H1 (cell line): ENCODE results near the gene ADARB2. TPM values are rescaled to one million over a fixed set of nuclear protein-coding genes. Genes with fewer than 3 reads are reported as not detected.
A peak's percentile ranks its signal among the peaks of the same experiment; 100 is the strongest.

Experiments used
- CTCF ChIA-PET: fragments of 300-600 bp; sonication (Branson Sonifier 250); formaldehyde crosslinking; loops from one replicate; lab custom pipeline; 2021; ENCODE audit not compliant: partially characterized antibody; lab: Charles Lee
- POLR2A ChIA-PET: fragments of 300-600 bp; sonication (Branson Sonifier 250); formaldehyde crosslinking; loops from one replicate; lab custom pipeline; 2021; ENCODE audit warnings: inconsistent platforms; ENCODE audit not compliant: partially characterized antibody; lab: Charles Lee
- DNase-seq, 2 experiments: peaks; one replicate each; pipeline versions ENCODE4 v3.0.0 to v3.0.0-alpha.2; 2010 to 2022; ENCODE audit warnings: low spot score in 2 of 2, low read depth in 1 of 2, mixed read lengths in 1 of 2
- FAIRE-seq: peaks from 2 replicates; lab custom pipeline; 2011; peaks lifted over from hg19 to GRCh38; lab: Jason Lieb, UNC
- H2AFZ ChIP-seq: 2 replicates; pipeline ENCODE4 v1.8.1; 2012; ENCODE audit warnings: low read length, inconsistent platforms
- H2AK5ac ChIP-seq: 2 replicates; pipeline ENCODE4 v1.6.1; 2013; ENCODE audit warnings: low read depth, low read length
- H2BK120ac ChIP-seq: replicated peaks from 2 replicates; pipeline ENCODE3; 2013; ENCODE audit warnings: low read depth, low read length, inconsistent platforms
- H2BK12ac ChIP-seq: 2 replicates; pipeline ENCODE4 v1.6.1; 2013; ENCODE audit warnings: low read depth, low read length
- H2BK15ac ChIP-seq: 2 replicates; pipeline ENCODE4 v1.6.1; 2013; ENCODE audit warnings: low read length
- H2BK20ac ChIP-seq: 2 replicates; pipeline ENCODE4 v1.6.1; 2013; ENCODE audit warnings: low read length
- H2BK5ac ChIP-seq: 2 replicates; pipeline ENCODE4 v1.6.1; 2013; ENCODE audit warnings: low read depth, low read length
- H3K14ac ChIP-seq: 2 replicates; pipeline ENCODE4 v1.6.1; 2013; ENCODE audit warnings: inconsistent platforms; ENCODE audit not compliant: insufficient read length
- H3K18ac ChIP-seq: 2 replicates; pipeline ENCODE4 v1.6.1; 2013; ENCODE audit warnings: low read length; ENCODE audit errors: extremely low read depth
- H3K23ac ChIP-seq: 2 replicates; pipeline ENCODE4 v1.6.1; 2013; ENCODE audit warnings: inconsistent platforms; ENCODE audit not compliant: insufficient read length
- H3K23me2 ChIP-seq: 2 replicates; pipeline ENCODE4 v1.6.1; 2013; ENCODE audit warnings: low read depth, low read length
- H3K27ac ChIP-seq: 2 replicates; pipeline ENCODE4 v1.6.1; 2011; ENCODE audit warnings: low read depth, low read length, inconsistent platforms
- H3K27me3 ChIP-seq, 4 experiments: replicated peaks in 1 of 4; 1 replicate in 1 of 4; 2 replicates in 3 of 4; pipeline versions ENCODE4 v1.6.1 to v1.8.1; 2011 to 2013; ENCODE audit warnings: low read length in 3 of 4, mild to moderate bottlenecking in 3 of 4, inconsistent platforms in 2 of 4, mixed read lengths in 2 of 4, moderate library complexity in 1 of 4; ENCODE audit not compliant: control insufficient read depth in 3 of 4, insufficient read depth in 3 of 4; ENCODE audit errors: extremely low read depth in 1 of 4
- H3K36me3 ChIP-seq, 4 experiments: 2 replicates each; pipeline versions ENCODE4 v1.6.1 to v1.8.1; 2011 to 2013; ENCODE audit warnings: mild to moderate bottlenecking in 4 of 4, low read length in 3 of 4, moderate library complexity in 2 of 4, control low read depth in 1 of 4, inconsistent platforms in 1 of 4; ENCODE audit not compliant: insufficient read depth in 4 of 4, control insufficient read depth in 2 of 4
- H3K4ac ChIP-seq: replicated peaks from 2 replicates; pipeline ENCODE3; 2013; ENCODE audit warnings: low read length, low read depth, mixed read lengths, inconsistent platforms; ENCODE audit not compliant: insufficient read length
- H3K4me1 ChIP-seq, 4 experiments: replicated peaks in 1 of 4; 1 replicate in 1 of 4; 2 replicates in 3 of 4; pipeline versions ENCODE4 v1.6.1 to v1.8.1; 2011 to 2013; ENCODE audit warnings: low read length in 3 of 4, inconsistent platforms in 2 of 4, mixed read lengths in 1 of 4; ENCODE audit not compliant: insufficient read depth in 4 of 4, control insufficient read depth in 3 of 4
- H3K4me2 ChIP-seq, 2 experiments: 2 replicates each; pipeline versions ENCODE4 v1.6.1 to v1.8.1; 2011 to 2013; ENCODE audit warnings: low read depth in 2 of 2, low read length in 2 of 2, control low read depth in 1 of 2, inconsistent platforms in 1 of 2, mild to moderate bottlenecking in 1 of 2; ENCODE audit not compliant: insufficient read depth in 1 of 2
- H3K4me3 ChIP-seq, 4 experiments: fragments of 200-600, 300-600 bp in 1 of 4; sonication (generic), shearing (Covaris generic), sonication (Bioruptor Twin) in 1 of 4; 2 replicates each; pipeline versions ENCODE4 v1.5.1 to v1.8.1; 2011 to 2016; ENCODE audit warnings: low read length in 4 of 4, low read depth in 3 of 4, control low read depth in 2 of 4, inconsistent platforms in 2 of 4, mild to moderate bottlenecking in 2 of 4, mixed read lengths in 1 of 4, moderate library complexity in 1 of 4; ENCODE audit not compliant: insufficient read depth in 2 of 4; ENCODE audit errors: extremely low read depth in 1 of 4
- H3K56ac ChIP-seq: replicated peaks from 2 replicates; pipeline ENCODE3; 2013; ENCODE audit warnings: low read depth, mild to moderate bottlenecking, mixed read lengths, low read length, inconsistent platforms; ENCODE audit not compliant: insufficient read length
- H3K79me1 ChIP-seq: 2 replicates; pipeline ENCODE4 v1.6.1; 2013; ENCODE audit warnings: low read depth, low read length, control low read depth
- H3K79me2 ChIP-seq, 2 experiments: 2 replicates each; pipeline versions ENCODE4 v1.6.1 to v1.8.1; 2012 to 2013; ENCODE audit warnings: low read length in 2 of 2, mild to moderate bottlenecking in 2 of 2, inconsistent platforms in 1 of 2; ENCODE audit not compliant: insufficient read depth in 2 of 2, control insufficient read depth in 1 of 2
- H3K9ac ChIP-seq, 4 experiments: replicated peaks in 1 of 4; 1 replicate in 1 of 4; 2 replicates in 3 of 4; pipeline versions ENCODE4 v1.6.1 to v1.8.1; 2011 to 2013; ENCODE audit warnings: low read depth in 3 of 4, low read length in 3 of 4, control low read depth in 2 of 4, mild to moderate bottlenecking in 2 of 4, moderate library complexity in 2 of 4, inconsistent platforms in 1 of 4; ENCODE audit errors: extremely low read depth in 1 of 4
- H3K9me3 ChIP-seq, 2 experiments: 2 replicates each; pipeline versions ENCODE4 v1.6.1 to v1.8.1; 2012 to 2013; ENCODE audit warnings: mild to moderate bottlenecking in 2 of 2, moderate library complexity in 2 of 2, control low read depth in 1 of 2, inconsistent platforms in 1 of 2, low read depth in 1 of 2, low read length in 1 of 2, mixed read lengths in 1 of 2; ENCODE audit not compliant: insufficient read depth in 2 of 2
- H4K20me1 ChIP-seq, 2 experiments: replicated peaks in 1 of 2; 2 replicates each; pipeline versions ENCODE3 to v1.8.1; 2011 to 2013; ENCODE audit warnings: inconsistent platforms in 2 of 2, low read length in 2 of 2, mild to moderate bottlenecking in 1 of 2; ENCODE audit not compliant: insufficient read depth in 2 of 2, control insufficient read depth in 1 of 2
- H4K5ac ChIP-seq: 2 replicates; pipeline ENCODE4 v1.6.1; 2013; ENCODE audit warnings: low read length, low read depth, mixed read lengths, inconsistent platforms; ENCODE audit not compliant: insufficient read length
- H4K8ac ChIP-seq: 2 replicates; pipeline ENCODE4 v1.8.0; 2013; ENCODE audit warnings: mild to moderate bottlenecking, moderate library complexity, low read length, inconsistent platforms; ENCODE audit not compliant: insufficient read depth; ENCODE audit errors: extremely low read depth
- H4K91ac ChIP-seq: replicated peaks from 2 replicates; pipeline ENCODE3; 2013; ENCODE audit warnings: low read length, mixed read lengths, inconsistent platforms; ENCODE audit not compliant: insufficient read length
- BRCA1 ChIP-seq: IDR thresholded peaks from 2 replicates; pipeline ENCODE4 v1.6.1; 2012; ENCODE audit warnings: low read depth, low read length, improper control_type of control experiment
- EZH2 ChIP-seq: fragments of 200-600 bp; sonication (generic); IDR thresholded peaks from 2 replicates; pipeline ENCODE4 v1.7.1; 2012; ENCODE audit warnings: low read depth, mild to moderate bottlenecking, moderate library complexity, low read length, inconsistent platforms; ENCODE audit not compliant: severe bottlenecking
- GABPA ChIP-seq: IDR thresholded peaks from 2 replicates; pipeline ENCODE4 v1.6.1; 2011; ENCODE audit warnings: mild to moderate bottlenecking, low read length, moderate library complexity, borderline replicate concordance; ENCODE audit not compliant: insufficient read depth
- KDM5A ChIP-seq: fragments of 200-600 bp; IDR thresholded peaks from 2 replicates; pipeline ENCODE4 v1.7.1; 2012; ENCODE audit warnings: mild to moderate bottlenecking, low read length, inconsistent platforms, mixed read lengths
- NRF1 ChIP-seq: IDR thresholded peaks from 2 replicates; pipeline ENCODE4 v1.6.1; 2011; ENCODE audit warnings: mild to moderate bottlenecking, low read depth, low read length, improper control_type of control experiment
- RFX5 ChIP-seq: IDR thresholded peaks from 2 replicates; pipeline ENCODE4 v1.6.1; 2011; ENCODE audit warnings: low read depth, low read length, improper control_type of control experiment, borderline replicate concordance
- SIN3A ChIP-seq, 2 experiments: IDR thresholded peaks in 1 of 2; conservative IDR thresholded peaks in 1 of 2; 2 replicates each; pipeline ENCODE4 v1.6.1; 2011 to 2012; ENCODE audit warnings: low read length in 2 of 2, improper control_type of control experiment in 1 of 2, low read depth in 1 of 2, mild to moderate bottlenecking in 1 of 2
- SIRT6 ChIP-seq: IDR thresholded peaks from one replicate; pipeline ENCODE4 v1.7.1; 2012; ENCODE audit warnings: low read length, inconsistent platforms
- SP2 ChIP-seq: IDR thresholded peaks from 2 replicates; pipeline ENCODE4 v1.6.1; 2012; ENCODE audit warnings: mild to moderate bottlenecking, low read length, inconsistent platforms
- SP4 ChIP-seq: IDR thresholded peaks from 2 replicates; pipeline ENCODE4 v1.6.1; 2012; ENCODE audit warnings: low read length, inconsistent platforms
- TAF1 ChIP-seq: IDR thresholded peaks from 2 replicates; pipeline ENCODE4 v1.6.1; 2011; ENCODE audit warnings: mild to moderate bottlenecking, low read depth, low read length
- WGBS, 2 experiments: shearing (Covaris generic) in 1 of 2; methylation state at CpG; one replicate each; pipeline versions ENCODE4 v1.1.6 to v1.1.7; 2013 to 2015; ENCODE audit warnings: low lambda C conversion rate in 2 of 2, mixed read lengths in 2 of 2, inconsistent platforms in 1 of 2, low coverage in 1 of 2, missing lambda C conversion rate in 1 of 2; ENCODE audit not compliant: insufficient replicate concordance in 2 of 2, insufficient coverage in 1 of 2, insufficient read length in 1 of 2; ENCODE audit errors: extremely low coverage in 1 of 2, missing lambda C conversion rate in 1 of 2; 5-methylcytosine and 5-hydroxymethylcytosine counted together
- polyA plus RNA-seq, 7 experiments: library from polyadenylated mRNA; depleted of rRNA in 3 of 7; stranded (reverse) in 5 of 7; unstranded in 2 of 7; fragments of >200 nt in 5 of 7; fragments of 200-250 nt in 2 of 7; gene quantifications; 1 replicate in 5 of 7; 2 replicates in 1 of 7; 4 replicates in 1 of 7; pipeline versions ENCODE4 v1.2.1 to v1.2.3, GENCODE V29; 2011 to 2013; ENCODE audit warnings: missing spikeins in 2 of 7, mixed read lengths in 2 of 7
- total RNA-seq: library from RNA; stranded (reverse); fragmentation: NEBNext Ultra II Directional; extraction: Animal tissue kit (Norgen Biotek cat#: 25700); gene quantifications from 2 replicates; pipeline ENCODE4 v1.2.1, GENCODE V29; 2021

The ADARB2 gene
- total and polyA plus RNA-seq, 2 of the 8 experiments (the other 6 are each of a cell fraction or from before 2014, with no cell fraction given), result 2.2 to 2.8 TPM

- H4K91ac ChIP-seq, result no peak overlapping the region
- no peak overlapping the region for H3K18ac ChIP-seq
- no peaks in the 10 kb centered on the region for H3K79me2 ChIP-seq
- no peaks in the 10 kb centered on the region for H3K79me1 ChIP-seq
- TF ChIP-seq KDM5A (no peak), EZH2 (no peak), TAF1 (no peak), SP4 (no peak), BRCA1 (no peak), SIN3A (conservative IDR thresholded peaks at IDR 0.05 in 1 of 2, IDR thresholded peaks at IDR 0.05 in 1 of 2; ENCODE audit: low read depth in 1 of 2, low read length in 2 of 2) (no peak), SP2 (no peak), SIRT6 (no peak), RFX5 (no peak), NRF1 (no peak), GABPA (no peak)
- TF ChIP-seq, all 59 proteins: peak for 0
- Histone ChIP-seq H4K5ac (no peak overlapping the region), H3K23me2 (no peaks in the 10 kb centered on the region), H4K20me1 (peaks cover 0 to 3% of the 10 kb centered on the region in 2 experiments), H3K27ac (no peak overlapping the region), H3K9me3 (no peaks in the 10 kb centered on the region), H3K4ac (no peak overlapping the region), H2BK120ac (no peak overlapping the region), H3K4me3 (no peak overlapping the region), H3K9ac (no peak overlapping the region), H4K8ac (no peak overlapping the region), H3K4me2 (no peak overlapping the region), H2BK20ac (no peak overlapping the region), H2BK5ac (peak overlapping the region; percentile 85; the same call in 1 of the 2 replicates), H3K23ac (no peak overlapping the region), H3K14ac (no peak overlapping the region), H2AK5ac (no peak overlapping the region), H2BK15ac (no peak overlapping the region), H3K4me1 (no peaks in the 10 kb centered on the region; a peak in 1 of 7 replicates), H2BK12ac (no peak overlapping the region), H3K36me3 (no peaks in the 10 kb centered on the region), H2AFZ (no peak overlapping the region), H3K56ac (no peak overlapping the region), H3K27me3 (peaks cover 0 to 5% (median 0%) of the 10 kb centered on the region in 4 experiments; a peak in 2 of 7 replicates)
- FAIRE-seq (no peak), DNase-seq (no peak)
- ChIA-PET POLR2A (no interaction called here), CTCF (interaction anchor here (0.7 to 4.1 kb wide), 6 partner anchors 11 to 293 kb away, joined by 3 to 26 read pairs (median 4); no protein-coding TSS in a partner anchor)
- WGBS, 2 experiments, result 83% methylated on average over 22 of the region's 22 CpGs; no CpG with 5 or more reads in 1 of the 2 experiments
These were observed 567.1 kb downstream of the ADARB2 start for GRCh38 chr10:1169981-1170866.
